Peyer's patch (tissue), 4 donors: ENCODE data around the gene ELOVL6.

ENCODE experiments used
- CTCF ChIP-seq, 6 experiments: fragments of 450-650 bp in 4 of 6; fragments of 200-600 bp in 2 of 6; sonication (generic) in 1 of 6; IDR thresholded peaks; one replicate each; pipeline ENCODE4 v1.5.1; 2017 to 2019; ENCODE audit warnings: antibody characterized with exemption in 6 of 6, mild to moderate bottlenecking in 3 of 6, moderate library complexity in 1 of 6
- POLR2A ChIP-seq, 2 donors: fragments of 450-650 bp; IDR thresholded peaks; one replicate each; pipeline ENCODE4 v1.5.1; 2017; ENCODE audit warnings: antibody characterized with exemption in 2 of 2, mild to moderate bottlenecking in 2 of 2, moderate library complexity in 2 of 2

- no peak for TF ChIP-seq CTCF (IDR thresholded peaks at IDR 0.05)
- TF ChIP-seq POLR2A (IDR thresholded peaks at IDR 0.05), result no peak
Observed at GRCh38 chr4:110084154-110084553, 114.3 kb downstream of the ELOVL6 start.
